HL-60 (cell line): ENCODE results near the gene UFM1.

Experiments used
- DNase-seq, 2 experiments: peaks; one replicate each; pipeline ENCODE4 v3.0.0-alpha.2; 2010 to 2020; ENCODE audit warnings: low read depth in 1 of 2, low spot score in 1 of 2
- H3K27ac ChIP-seq: fragments of 250-450 bp; sonication (Bioruptor Pico); replicated peaks from 2 replicates; pipeline ENCODE4 v1.5.1; 2020; ENCODE audit warnings: mild to moderate bottlenecking, moderate library complexity
- H3K27me3 ChIP-seq: fragments of 250-450 bp; sonication (Bioruptor Pico); 2 replicates; pipeline ENCODE4 v1.5.1; 2021; ENCODE audit warnings: mild to moderate bottlenecking, moderate library complexity; ENCODE audit not compliant: insufficient read depth, poor library complexity, severe bottlenecking
- H3K4me3 ChIP-seq: replicated peaks from 2 replicates; pipeline ENCODE4 v1.5.1; 2011; ENCODE audit warnings: mild to moderate bottlenecking, control low read depth, low read length; ENCODE audit not compliant: insufficient read depth
- CTCF ChIP-seq: IDR thresholded peaks from one replicate; pipeline ENCODE4 v1.5.1; 2011; ENCODE audit warnings: low read length, control low read depth, inconsistent platforms; ENCODE audit not compliant: insufficient read depth
- GABPA ChIP-seq: IDR thresholded peaks from 2 replicates; pipeline ENCODE4 v1.6.1; 2012; ENCODE audit warnings: low read depth
- POLR2AphosphoS5 ChIP-seq: IDR thresholded peaks from 2 replicates; pipeline ENCODE4 v1.6.1; 2012; ENCODE audit warnings: low read depth
- REST ChIP-seq: IDR thresholded peaks from 2 replicates; pipeline ENCODE4 v1.6.1; 2012; ENCODE audit warnings: low read depth; ENCODE audit not compliant: insufficient replicate concordance
- SPI1 ChIP-seq: IDR thresholded peaks from 2 replicates; pipeline ENCODE4 v1.6.1; 2012; ENCODE audit warnings: low read depth, mild to moderate bottlenecking, borderline replicate concordance

The UFM1 gene

GRCh38 chr13:38376546-38376945 lies 26.9 kb downstream of the UFM1 start:
- no peak for TF ChIP-seq REST
- no peak for TF ChIP-seq POLR2AphosphoS5
- no peak for TF ChIP-seq CTCF
- no peak for TF ChIP-seq SPI1
- TF ChIP-seq GABPA, result no peak
- H3K27me3 ChIP-seq, result no peaks in the 10 kb centered on the region
- DNase-seq, result no peak
- no peak overlapping the region for H3K4me3 ChIP-seq
- H3K27ac ChIP-seq, result no peak overlapping the region

GRCh38 chr13:38381890-38382289 lies 32.2 kb downstream of the UFM1 start:
- no peak for TF ChIP-seq CTCF
- no peak for TF ChIP-seq GABPA
- TF ChIP-seq REST, result no peak
- TF ChIP-seq POLR2AphosphoS5, result no peak
- no peak for TF ChIP-seq SPI1
- Histone ChIP-seq H3K4me3 (no peak overlapping the region), H3K27ac (no peak overlapping the region), H3K27me3 (peaks cover 5% of the 10 kb centered on the region)
- no peak for DNase-seq

GRCh38 chr13:38382946-38383345 lies 33.3 kb downstream of the UFM1 start:
- Histone ChIP-seq H3K27ac (no peak overlapping the region), H3K27me3 (peaks cover 5% of the 10 kb centered on the region), H3K4me3 (no peak overlapping the region)
- TF ChIP-seq POLR2AphosphoS5, result no peak
- TF ChIP-seq CTCF, result no peak
- TF ChIP-seq SPI1, result no peak
- no peak for TF ChIP-seq GABPA
- no peak for TF ChIP-seq REST
- DNase-seq, result no peak
